Hematopoietic multipotent progenitor cell (in vitro differentiated cells): ENCODE results near the gene CD160. TPM values are rescaled to one million over a fixed set of nuclear protein-coding genes. Genes with fewer than 3 reads are reported as not detected.

Experiments
- DNase-seq, 3 donors: peaks; one replicate each; pipeline ENCODE4 v3.0.0-alpha.2; 2011 to 2015; ENCODE audit warnings: low read depth in 2 of 3, low spot score in 2 of 3
- total RNA-seq: library from RNA; depleted of rRNA; stranded (reverse); fragments of >200 nt; gene quantifications from one replicate; pipeline ENCODE4 v1.2.3, GENCODE V29; 2012

The CD160 gene
- total RNA-seq, 1 donor = not detected

DNA sequence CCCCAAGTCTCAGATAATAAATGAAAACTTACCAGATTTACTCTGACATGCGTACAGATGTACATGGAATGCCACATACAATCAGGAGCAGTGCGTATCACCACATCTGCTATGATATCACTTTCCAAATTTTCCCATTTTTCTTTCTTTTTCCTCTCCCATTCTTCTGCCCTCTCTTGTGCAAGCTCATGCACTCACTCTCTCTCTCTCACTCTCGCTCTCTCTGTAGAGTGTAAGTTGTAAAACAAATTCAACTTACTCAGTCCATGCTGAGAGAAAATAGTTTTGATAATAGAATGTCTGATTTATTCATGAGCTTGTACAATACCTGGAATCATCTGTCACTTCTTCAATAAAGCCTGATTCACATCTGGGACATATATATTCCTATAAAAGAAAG, 69.3 kb downstream of the CD160 start:
- DNase-seq = no peak

Other genes with a start within 250 kb of the CD160 start
- gene GPR89A, start 111.5 kb upstream of the CD160 start, total RNA-seq = 21.8 TPM
- under 0.01 TPM for gene PDZK1, start 12.1 kb upstream of the CD160 start, total RNA-seq
- 9.2 TPM for gene RNF115, start 104.6 kb downstream of the CD160 start, total RNA-seq
- 46.0 TPM for gene POLR3C, start 104.7 kb downstream of the CD160 start, total RNA-seq
- gene NUDT17, start 126.1 kb downstream of the CD160 start, total RNA-seq = 12.7 TPM
- gene PIAS3, start 139.6 kb downstream of the CD160 start, total RNA-seq = 15.6 TPM
- gene ANKRD35, start 166.4 kb downstream of the CD160 start, total RNA-seq = 0.27 TPM
- under 0.01 TPM for gene ITGA10, start 190.6 kb downstream of the CD160 start, total RNA-seq
- 21.5 TPM for gene PEX11B, start 199.2 kb downstream of the CD160 start, total RNA-seq
- 66.2 TPM for gene RBM8A, start 208.0 kb downstream of the CD160 start, total RNA-seq
- gene LIX1L, start 238.5 kb downstream of the CD160 start, total RNA-seq = 17.8 TPM
- 0.27 TPM for gene ANKRD34A, start 245.1 kb downstream of the CD160 start, total RNA-seq
- 15.1 TPM for gene POLR3GL, start 245.2 kb downstream of the CD160 start, total RNA-seq